Osteoblast (primary cell): ENCODE data around the gene CKAP5. TPM values are rescaled to one million over a fixed set of nuclear protein-coding genes. Genes with fewer than 3 reads are reported as not detected.

Experiments
- DNase-seq: peaks from one replicate; pipeline ENCODE4 v3.0.0; 2011; ENCODE audit warnings: low spot score, mixed read lengths; ENCODE audit not compliant: insufficient read length; ENCODE audit errors: missing footprints
- H2AFZ ChIP-seq: 2 replicates; pipeline ENCODE4 v1.6.0; 2011; ENCODE audit warnings: mild to moderate bottlenecking, low read length
- H3K27ac ChIP-seq: 2 replicates; pipeline ENCODE4 v1.5.1; 2011; ENCODE audit warnings: mild to moderate bottlenecking, low read depth, low read length, moderate library complexity
- H3K27me3 ChIP-seq: 2 replicates; pipeline ENCODE4 v1.6.0; 2012; ENCODE audit warnings: mild to moderate bottlenecking, control low read depth, inconsistent platforms, low read length, moderate library complexity; ENCODE audit not compliant: insufficient read depth
- H3K36me3 ChIP-seq: 2 replicates; pipeline ENCODE4 v1.5.1; 2011; ENCODE audit warnings: mild to moderate bottlenecking, low read length, control low read depth, moderate library complexity; ENCODE audit not compliant: insufficient read depth
- H3K4me1 ChIP-seq: 2 replicates; pipeline ENCODE4 v1.5.1; 2011; ENCODE audit warnings: mild to moderate bottlenecking, low read length, control low read depth, moderate library complexity; ENCODE audit not compliant: insufficient read depth
- H3K4me2 ChIP-seq: 2 replicates; pipeline ENCODE4 v1.6.0; 2011; ENCODE audit warnings: mild to moderate bottlenecking, low read length; ENCODE audit not compliant: insufficient read depth
- H3K4me3 ChIP-seq: fragments of 200-600 bp; sonication (generic); 3 replicates; pipeline ENCODE4 v1.5.1; 2012; ENCODE audit warnings: mild to moderate bottlenecking, low read length, inconsistent platforms; ENCODE audit not compliant: insufficient read depth
- H3K79me2 ChIP-seq: 2 replicates; pipeline ENCODE4 v1.6.0; 2012; ENCODE audit warnings: mild to moderate bottlenecking, low read length, control low read depth, inconsistent platforms; ENCODE audit not compliant: insufficient read depth
- H3K9me3 ChIP-seq: 2 replicates; pipeline ENCODE4 v1.5.1; 2011; ENCODE audit warnings: low read depth, low read length, control low read depth
- H4K20me1 ChIP-seq: 2 replicates; pipeline ENCODE4 v1.6.0; 2012; ENCODE audit warnings: mild to moderate bottlenecking, low read length, control low read depth; ENCODE audit not compliant: insufficient read depth
- total RNA-seq: library from RNA; depleted of rRNA; stranded (reverse); fragments of >200 nt; gene quantifications from 2 replicates; pipeline ENCODE4 v1.2.3, GENCODE V29; 2012
- TF ChIP-seq, protein P1 (sequence below): IDR thresholded peaks from 2 replicates; pipeline ENCODE4 v1.5.1; 2011; ENCODE audit warnings: mild to moderate bottlenecking, low read depth, low read length, moderate library complexity; ENCODE audit errors: extremely low read depth

The CKAP5 gene
- total RNA-seq, 1 donor, result 56.5 TPM

DNA sequence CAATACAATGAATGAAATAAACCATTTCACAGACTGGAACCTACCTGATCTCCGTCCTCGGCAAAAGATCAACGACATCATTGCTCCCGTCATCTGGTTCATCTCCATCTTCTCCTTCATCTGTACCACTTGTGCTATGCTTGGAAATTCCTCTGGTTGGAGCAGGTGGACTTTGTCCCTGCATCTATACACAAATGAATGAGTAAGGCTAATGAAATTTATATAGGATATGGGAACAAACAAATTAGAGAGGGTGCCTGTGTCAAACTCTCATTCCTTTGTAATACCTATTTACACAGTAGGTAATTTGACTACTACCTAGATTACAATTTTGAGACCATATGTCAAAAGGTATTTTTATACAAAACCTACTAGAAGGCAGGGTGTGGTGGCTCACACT is 67.7 kb downstream of the CKAP5 start:
- Histone ChIP-seq H3K4me2 (no peak overlapping the region), H2AFZ (no peak overlapping the region), H3K9me3 (no peaks in the 10 kb centered on the region), H3K4me3 (no peak overlapping the region), H3K27me3 (no peaks in the 10 kb centered on the region), H3K4me1 (no peaks in the 10 kb centered on the region), H3K79me2 (peaks cover 9% of the 10 kb centered on the region), H3K27ac (no peak overlapping the region), H4K20me1 (no peaks in the 10 kb centered on the region), H3K36me3 (peaks cover 58% of the 10 kb centered on the region)
- DNase-seq, result no peak
- TF ChIP-seq, protein P1, sequence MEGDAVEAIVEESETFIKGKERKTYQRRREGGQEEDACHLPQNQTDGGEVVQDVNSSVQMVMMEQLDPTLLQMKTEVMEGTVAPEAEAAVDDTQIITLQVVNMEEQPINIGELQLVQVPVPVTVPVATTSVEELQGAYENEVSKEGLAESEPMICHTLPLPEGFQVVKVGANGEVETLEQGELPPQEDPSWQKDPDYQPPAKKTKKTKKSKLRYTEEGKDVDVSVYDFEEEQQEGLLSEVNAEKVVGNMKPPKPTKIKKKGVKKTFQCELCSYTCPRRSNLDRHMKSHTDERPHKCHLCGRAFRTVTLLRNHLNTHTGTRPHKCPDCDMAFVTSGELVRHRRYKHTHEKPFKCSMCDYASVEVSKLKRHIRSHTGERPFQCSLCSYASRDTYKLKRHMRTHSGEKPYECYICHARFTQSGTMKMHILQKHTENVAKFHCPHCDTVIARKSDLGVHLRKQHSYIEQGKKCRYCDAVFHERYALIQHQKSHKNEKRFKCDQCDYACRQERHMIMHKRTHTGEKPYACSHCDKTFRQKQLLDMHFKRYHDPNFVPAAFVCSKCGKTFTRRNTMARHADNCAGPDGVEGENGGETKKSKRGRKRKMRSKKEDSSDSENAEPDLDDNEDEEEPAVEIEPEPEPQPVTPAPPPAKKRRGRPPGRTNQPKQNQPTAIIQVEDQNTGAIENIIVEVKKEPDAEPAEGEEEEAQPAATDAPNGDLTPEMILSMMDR, result no peak

DNA sequence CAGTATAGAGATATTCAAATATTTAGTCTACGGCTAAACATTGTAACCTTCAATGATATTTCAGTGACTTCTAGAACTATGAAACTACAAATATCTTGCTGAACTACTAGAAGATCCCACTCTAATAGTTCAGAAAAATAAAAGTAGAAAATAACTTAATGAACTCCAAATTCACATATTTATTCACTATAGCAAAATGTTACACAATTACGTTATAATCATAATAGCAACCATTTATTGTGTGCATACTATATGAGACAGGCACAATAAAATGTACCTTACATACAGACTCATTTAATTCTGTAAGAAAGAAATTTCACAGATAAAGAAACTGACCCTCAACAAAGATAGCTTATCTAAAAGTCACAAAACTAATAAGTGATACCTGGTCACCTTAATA is 69.2 kb downstream of the CKAP5 start:
- TF ChIP-seq, protein P1, result no peak
- Histone ChIP-seq H3K27me3 (no peaks in the 10 kb centered on the region), H2AFZ (no peak overlapping the region), H3K4me3 (no peak overlapping the region), H3K4me1 (no peaks in the 10 kb centered on the region), H3K36me3 (peaks cover 58% of the 10 kb centered on the region), H4K20me1 (no peaks in the 10 kb centered on the region), H3K4me2 (no peak overlapping the region), H3K27ac (no peak overlapping the region), H3K9me3 (no peaks in the 10 kb centered on the region), H3K79me2 (peaks cover 9% of the 10 kb centered on the region)
- DNase-seq, result no peak

DNA sequence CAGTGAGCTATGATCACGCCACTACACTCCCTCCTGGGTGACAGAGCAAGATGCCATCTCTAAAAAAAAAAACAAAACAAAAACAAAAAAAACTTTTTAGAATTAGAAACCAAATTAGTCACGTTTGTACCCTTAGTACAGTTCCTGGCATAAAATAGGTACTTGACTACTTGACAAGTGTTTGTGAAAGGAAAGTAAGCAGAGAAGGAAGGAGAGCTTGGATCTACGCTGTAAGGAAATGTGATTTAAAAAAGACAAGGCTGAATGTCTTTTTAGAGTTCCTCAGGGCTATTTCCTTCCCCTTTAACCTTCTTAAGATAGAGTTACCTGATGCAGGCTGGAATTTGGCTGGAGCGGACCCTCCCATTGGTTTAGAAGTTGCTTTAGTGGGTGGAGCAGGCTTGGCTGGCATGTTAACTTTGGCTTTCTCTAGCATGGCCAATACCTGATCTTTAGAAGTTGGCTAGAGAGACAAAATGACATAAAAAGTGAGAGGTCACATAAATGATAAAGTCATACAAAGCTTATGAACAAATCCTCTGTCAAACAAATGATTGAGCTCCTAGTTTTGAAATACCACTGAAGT is 76.4 kb downstream of the CKAP5 start:
- peaks cover 59% of the 10 kb centered on the region for H3K36me3 ChIP-seq
- no peaks in the 10 kb centered on the region for H3K9me3 ChIP-seq
- H3K79me2 ChIP-seq, result no peaks in the 10 kb centered on the region
- no peak overlapping the region for H2AFZ ChIP-seq
- no peaks in the 10 kb centered on the region for H3K4me1 ChIP-seq
- TF ChIP-seq, protein P1, result no peak
- no peaks in the 10 kb centered on the region for H3K27me3 ChIP-seq
- H3K4me3 ChIP-seq, result no peak overlapping the region
- H4K20me1 ChIP-seq, result no peaks in the 10 kb centered on the region
- H3K4me2 ChIP-seq, result no peak overlapping the region
- no peak for DNase-seq
- H3K27ac ChIP-seq, result no peak overlapping the region

DNA sequence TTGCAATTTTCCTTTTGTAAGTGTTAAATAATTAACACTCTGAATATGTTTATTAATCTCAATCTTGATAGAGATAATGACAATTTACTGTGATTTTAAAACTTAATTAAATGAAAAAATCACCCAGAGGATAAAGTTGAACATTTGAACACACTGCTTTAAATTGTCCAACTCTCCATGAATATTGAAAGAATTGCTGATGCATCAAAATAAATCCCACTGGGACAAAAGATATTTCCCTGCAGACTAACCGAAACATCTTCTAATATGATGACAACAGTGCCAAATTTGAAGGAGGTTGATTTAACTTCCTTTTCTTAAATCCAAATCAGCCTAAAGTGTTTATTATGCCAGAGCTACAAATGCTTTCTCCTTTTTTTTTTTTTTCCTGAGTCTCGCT is 79.4 kb downstream of the CKAP5 start:
- Histone ChIP-seq H3K27me3 (no peaks in the 10 kb centered on the region), H3K4me2 (no peak overlapping the region), H4K20me1 (no peaks in the 10 kb centered on the region), H3K4me1 (no peaks in the 10 kb centered on the region), H3K79me2 (no peaks in the 10 kb centered on the region), H3K9me3 (no peaks in the 10 kb centered on the region), H3K27ac (no peak overlapping the region), H2AFZ (no peak overlapping the region), H3K36me3 (peaks cover 76% of the 10 kb centered on the region), H3K4me3 (no peak overlapping the region)
- TF ChIP-seq, protein P1, result no peak
- no peak for DNase-seq
